ENCODE results near the gene KRTAP16-1.

Gene KRTAP16-1

DNA sequence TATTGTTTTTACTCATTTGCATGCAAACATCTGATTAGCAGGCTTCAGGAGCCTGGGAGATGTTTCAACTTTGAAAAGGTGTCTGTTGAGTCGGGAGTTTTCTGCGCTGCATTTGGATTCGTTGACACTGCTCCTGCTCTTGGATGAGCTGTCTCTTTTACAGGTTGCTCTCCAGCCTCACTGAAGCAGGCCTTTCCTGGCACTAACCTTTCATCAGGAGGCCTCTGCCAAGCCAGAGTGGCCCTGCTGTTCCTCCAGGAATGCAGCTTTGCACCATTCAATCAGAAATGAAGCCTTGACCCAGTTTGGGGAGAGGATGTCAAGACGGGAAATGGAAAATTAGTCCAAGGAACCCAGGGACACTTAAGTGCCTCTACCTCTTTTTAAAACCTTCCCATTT lies 6.1 kb downstream of the KRTAP16-1 start:
- Histone ChIP-seq H3K27me3 (ENCODE audit: low read length) (no peaks in the 10 kb centered on the region), H3K27ac (ENCODE audit: low read depth, low read length) (no peak overlapping the region), H3K9me3 (ENCODE audit: insufficient read depth, low read length) (no peaks in the 10 kb centered on the region), H3K4me3 (ENCODE audit: insufficient read depth, low read length, poor library complexity, severe bottlenecking) (no peak overlapping the region), H3K36me3 (ENCODE audit: low read length) (no peaks in the 10 kb centered on the region), H3K4me2 (ENCODE audit: low read depth, low read length, poor library complexity, severe bottlenecking) (no peak overlapping the region), H3K9ac (ENCODE audit: low read length) (no peak overlapping the region), H2AFZ (ENCODE audit: low read depth, low read length, severe bottlenecking) (no peak overlapping the region), H3K9me2 (replicated peaks; ENCODE audit: insufficient read depth, low read length) (no peaks in the 10 kb centered on the region), H3F3A (ENCODE audit: insufficient read depth) (no peaks in the 10 kb centered on the region), H3K79me2 (ENCODE audit: insufficient read depth, low read length) (no peaks in the 10 kb centered on the region), H4K20me1 (ENCODE audit: low read depth, low read length) (no peaks in the 10 kb centered on the region)
- TF ChIP-seq, protein P1, sequence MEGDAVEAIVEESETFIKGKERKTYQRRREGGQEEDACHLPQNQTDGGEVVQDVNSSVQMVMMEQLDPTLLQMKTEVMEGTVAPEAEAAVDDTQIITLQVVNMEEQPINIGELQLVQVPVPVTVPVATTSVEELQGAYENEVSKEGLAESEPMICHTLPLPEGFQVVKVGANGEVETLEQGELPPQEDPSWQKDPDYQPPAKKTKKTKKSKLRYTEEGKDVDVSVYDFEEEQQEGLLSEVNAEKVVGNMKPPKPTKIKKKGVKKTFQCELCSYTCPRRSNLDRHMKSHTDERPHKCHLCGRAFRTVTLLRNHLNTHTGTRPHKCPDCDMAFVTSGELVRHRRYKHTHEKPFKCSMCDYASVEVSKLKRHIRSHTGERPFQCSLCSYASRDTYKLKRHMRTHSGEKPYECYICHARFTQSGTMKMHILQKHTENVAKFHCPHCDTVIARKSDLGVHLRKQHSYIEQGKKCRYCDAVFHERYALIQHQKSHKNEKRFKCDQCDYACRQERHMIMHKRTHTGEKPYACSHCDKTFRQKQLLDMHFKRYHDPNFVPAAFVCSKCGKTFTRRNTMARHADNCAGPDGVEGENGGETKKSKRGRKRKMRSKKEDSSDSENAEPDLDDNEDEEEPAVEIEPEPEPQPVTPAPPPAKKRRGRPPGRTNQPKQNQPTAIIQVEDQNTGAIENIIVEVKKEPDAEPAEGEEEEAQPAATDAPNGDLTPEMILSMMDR (IDR thresholded peaks at IDR 0.05; ENCODE audit: insufficient read depth, low read length, poor library complexity, severe bottlenecking), result no peak
- no peak for TF ChIP-seq EZH2phosphoT487 (conservative IDR thresholded peaks at IDR 0.05; ENCODE audit: low read length)

DNA sequence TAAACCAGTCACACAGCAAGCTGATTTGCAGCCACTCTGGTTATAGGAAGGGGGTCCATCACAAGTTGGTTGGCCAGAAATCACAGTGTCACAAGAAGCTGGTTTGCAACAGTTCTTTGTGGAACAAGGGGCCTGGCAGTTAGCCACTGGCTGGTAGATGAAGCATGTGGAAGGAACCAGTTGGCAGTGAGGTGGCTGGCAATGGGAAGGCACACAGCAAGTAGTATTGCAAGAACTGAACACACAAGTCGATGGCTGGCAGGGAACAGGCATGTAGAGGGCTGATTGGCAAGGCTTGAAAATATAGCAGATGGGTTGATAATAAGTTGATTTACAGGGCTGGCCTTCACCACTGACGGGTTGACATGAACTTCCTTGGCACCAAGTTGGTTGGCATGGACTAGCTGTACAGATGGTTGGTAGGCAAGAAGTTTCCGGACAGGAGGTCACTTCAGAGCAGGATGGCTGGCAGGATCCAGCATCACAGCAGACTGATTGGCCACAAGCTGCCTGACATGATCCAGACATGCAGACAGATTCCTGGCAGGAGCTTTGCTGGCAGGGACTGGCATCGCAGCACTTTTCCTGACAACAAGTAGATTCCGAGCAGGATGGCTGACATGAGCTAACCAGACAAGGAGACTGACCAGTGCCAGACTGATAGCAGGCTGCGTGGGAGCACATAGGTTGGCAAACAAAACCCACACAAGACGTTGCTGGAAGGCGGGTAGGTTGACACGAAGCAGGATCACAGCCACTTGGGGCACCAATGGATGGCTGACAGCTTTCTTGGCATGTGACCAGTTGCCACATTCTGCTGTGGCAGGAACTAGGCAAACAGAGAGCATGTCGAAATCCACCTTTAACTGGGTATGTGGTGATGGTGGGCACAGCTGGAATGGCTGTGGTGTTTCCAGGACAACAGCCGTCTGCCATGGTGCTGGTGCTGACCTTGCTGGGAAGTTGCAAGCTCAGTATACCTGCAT lies 6.9 kb downstream of the KRTAP16-1 start, which contains the start of gene KRTAP29-1:
KRTAP29-1 (minus strand) TSS at position 936 of the 986 bp plus-strand sequence; CDS start at position 936, 0 bp downstream.
- Histone ChIP-seq H3K36me3 (ENCODE audit: low read length) (no peaks in the 10 kb centered on the region), H3K27ac (ENCODE audit: low read depth, low read length) (no peak within 1 kb of the TSS), H3K4me3 (ENCODE audit: insufficient read depth, low read length, poor library complexity, severe bottlenecking) (no peak within 1 kb of the TSS), H4K20me1 (ENCODE audit: low read depth, low read length) (no peaks in the 10 kb centered on the region), H3K9me3 (ENCODE audit: insufficient read depth, low read length) (no peaks in the 10 kb centered on the region), H2AFZ (ENCODE audit: low read depth, low read length, severe bottlenecking) (no peak within 1 kb of the TSS), H3K27me3 (ENCODE audit: low read length) (no peaks in the 10 kb centered on the region), H3K9me2 (replicated peaks; ENCODE audit: insufficient read depth, low read length) (no peaks in the 10 kb centered on the region), H3K79me2 (ENCODE audit: insufficient read depth, low read length) (no peaks in the 10 kb centered on the region), H3K9ac (ENCODE audit: low read length) (no peak within 1 kb of the TSS), H3F3A (ENCODE audit: insufficient read depth) (no peaks in the 10 kb centered on the region), H3K4me2 (ENCODE audit: low read depth, low read length, poor library complexity, severe bottlenecking) (no peak within 1 kb of the TSS)
- TF ChIP-seq, protein P1 (IDR thresholded peaks at IDR 0.05; ENCODE audit: insufficient read depth, low read length, poor library complexity, severe bottlenecking), result no peak
- no peak for TF ChIP-seq EZH2phosphoT487 (conservative IDR thresholded peaks at IDR 0.05; ENCODE audit: low read length)

DNA sequence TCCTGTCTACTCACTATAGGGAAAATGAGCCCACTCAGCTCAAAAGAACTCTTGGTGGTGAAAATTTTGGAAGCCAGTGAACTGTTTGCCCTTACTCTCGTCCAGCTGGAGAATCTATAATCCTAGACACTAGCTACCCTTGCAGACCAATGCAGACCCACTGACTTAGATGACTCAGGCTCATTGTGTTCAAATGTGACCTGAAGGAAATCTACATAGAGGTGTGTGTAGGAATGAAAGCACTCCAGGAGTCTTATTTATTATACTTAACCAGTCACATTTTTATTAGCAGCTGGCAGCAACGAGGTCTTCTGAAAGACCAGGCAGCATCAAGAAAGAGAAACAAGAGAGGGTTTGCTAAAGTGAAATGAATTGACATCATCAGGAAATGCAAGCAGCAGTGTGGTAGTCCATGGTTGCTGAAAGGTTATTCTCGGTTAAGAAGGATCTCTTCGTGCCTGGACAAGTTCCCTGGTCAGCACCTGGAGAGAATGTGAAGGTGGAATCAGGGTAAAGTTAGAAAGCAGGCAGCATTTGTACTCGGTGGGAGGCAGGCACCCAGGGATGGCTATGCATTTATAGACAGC lies 7.8 kb downstream of the KRTAP16-1 start:
- H3K4me3 ChIP-seq (ENCODE audit: insufficient read depth, low read length, poor library complexity, severe bottlenecking), result no peak overlapping the region
- H3K36me3 ChIP-seq (ENCODE audit: low read length), result no peaks in the 10 kb centered on the region
- H3K9me3 ChIP-seq (ENCODE audit: insufficient read depth, low read length), result no peaks in the 10 kb centered on the region
- H3K27me3 ChIP-seq (ENCODE audit: low read length), result no peaks in the 10 kb centered on the region
- H4K20me1 ChIP-seq (ENCODE audit: low read depth, low read length), result no peaks in the 10 kb centered on the region
- H3K9ac ChIP-seq (ENCODE audit: low read length), result no peak overlapping the region
- H2AFZ ChIP-seq (ENCODE audit: low read depth, low read length, severe bottlenecking), result no peak overlapping the region
- H3K27ac ChIP-seq (ENCODE audit: low read depth, low read length), result no peak overlapping the region
- H3F3A ChIP-seq (ENCODE audit: insufficient read depth), result no peaks in the 10 kb centered on the region
- no peak overlapping the region for H3K4me2 ChIP-seq (ENCODE audit: low read depth, low read length, poor library complexity, severe bottlenecking)
- TF ChIP-seq, protein P1 (IDR thresholded peaks at IDR 0.05; ENCODE audit: insufficient read depth, low read length, poor library complexity, severe bottlenecking), result no peak
- TF ChIP-seq EZH2phosphoT487 (conservative IDR thresholded peaks at IDR 0.05; ENCODE audit: low read length), result no peak
- no peaks in the 10 kb centered on the region for H3K79me2 ChIP-seq (ENCODE audit: insufficient read depth, low read length)
- H3K9me2 ChIP-seq (replicated peaks; ENCODE audit: insufficient read depth, low read length), result no peaks in the 10 kb centered on the region
